Ishikawa (cell line): ENCODE data around the gene SLC16A11.

ENCODE experiments used
- CEBPB ChIP-seq: IDR thresholded peaks from 2 replicates; pipeline ENCODE4 v1.6.1; 2012
- CREB1 ChIP-seq: IDR thresholded peaks from 2 replicates; pipeline ENCODE4 v1.6.1; 2012; ENCODE audit warnings: low read depth
- EGR1 ChIP-seq: IDR thresholded peaks from 2 replicates; pipeline ENCODE4 v1.6.1; 2012
- EP300 ChIP-seq: IDR thresholded peaks from 2 replicates; pipeline ENCODE4 v1.6.1; 2012; ENCODE audit warnings: borderline replicate concordance
- FOXM1 ChIP-seq: IDR thresholded peaks from 2 replicates; pipeline ENCODE4 v1.6.1; 2012; ENCODE audit warnings: low read depth, borderline replicate concordance
- NFIC ChIP-seq: IDR thresholded peaks from 2 replicates; pipeline ENCODE4 v1.6.1; 2012
- RAD21 ChIP-seq: IDR thresholded peaks from 2 replicates; pipeline ENCODE4 v1.6.1; 2012; ENCODE audit warnings: low read depth
- TAF1 ChIP-seq: IDR thresholded peaks from 2 replicates; pipeline ENCODE4 v1.6.1; 2012; ENCODE audit warnings: low read depth, mild to moderate bottlenecking
- TCF12 ChIP-seq: IDR thresholded peaks from 2 replicates; pipeline ENCODE4 v1.6.1; 2012; ENCODE audit warnings: low read depth
- TEAD4 ChIP-seq: IDR thresholded peaks from 2 replicates; pipeline ENCODE4 v1.6.1; 2012
- YY1 ChIP-seq: IDR thresholded peaks from 2 replicates; pipeline ENCODE4 v1.6.1; 2012; ENCODE audit warnings: low read depth
- ZBTB7A ChIP-seq: IDR thresholded peaks from 2 replicates; pipeline ENCODE4 v1.6.1; 2012; ENCODE audit warnings: low read depth
- TF ChIP-seq, protein P1 (sequence below): IDR thresholded peaks from 2 replicates; pipeline ENCODE4 v1.6.1; 2012
- TF ChIP-seq, protein P2 (sequence below): IDR thresholded peaks from 2 replicates; pipeline ENCODE4 v1.6.1; 2012; ENCODE audit warnings: low read depth, mild to moderate bottlenecking
- TF ChIP-seq, protein P3 (sequence below): IDR thresholded peaks from 2 replicates; pipeline ENCODE4 v1.6.1; 2012

Gene SLC16A11

DNA sequence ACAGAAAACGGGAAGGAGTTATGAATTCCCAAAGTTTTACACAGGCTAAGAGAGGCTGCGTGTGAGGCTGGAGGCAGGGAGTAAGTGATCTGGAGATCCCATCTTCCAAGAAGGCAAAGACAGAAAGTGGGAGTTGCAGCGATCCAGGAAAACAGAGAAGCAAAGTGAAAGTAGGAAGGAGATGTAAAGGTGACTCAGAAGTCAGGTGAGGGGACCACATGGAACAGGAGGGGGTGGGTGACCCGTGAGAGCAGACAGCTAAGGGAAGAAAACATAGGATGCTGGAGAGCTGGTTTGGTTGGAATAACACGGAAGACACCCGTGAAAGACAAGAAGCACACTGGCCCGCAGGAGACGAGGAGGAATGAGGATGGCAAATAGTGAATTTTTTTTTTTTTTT lies 46.7 kb downstream of the SLC16A11 start:
- TF ChIP-seq ZBTB7A = no peak
- no peak for TF ChIP-seq TEAD4
- TF ChIP-seq CREB1 = no peak
- no peak for TF ChIP-seq YY1
- no peak for TF ChIP-seq TCF12
- TF ChIP-seq, protein P1, sequence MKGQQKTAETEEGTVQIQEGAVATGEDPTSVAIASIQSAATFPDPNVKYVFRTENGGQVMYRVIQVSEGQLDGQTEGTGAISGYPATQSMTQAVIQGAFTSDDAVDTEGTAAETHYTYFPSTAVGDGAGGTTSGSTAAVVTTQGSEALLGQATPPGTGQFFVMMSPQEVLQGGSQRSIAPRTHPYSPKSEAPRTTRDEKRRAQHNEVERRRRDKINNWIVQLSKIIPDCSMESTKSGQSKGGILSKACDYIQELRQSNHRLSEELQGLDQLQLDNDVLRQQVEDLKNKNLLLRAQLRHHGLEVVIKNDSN = no peak
- no peak for TF ChIP-seq NFIC
- TF ChIP-seq, protein P2, sequence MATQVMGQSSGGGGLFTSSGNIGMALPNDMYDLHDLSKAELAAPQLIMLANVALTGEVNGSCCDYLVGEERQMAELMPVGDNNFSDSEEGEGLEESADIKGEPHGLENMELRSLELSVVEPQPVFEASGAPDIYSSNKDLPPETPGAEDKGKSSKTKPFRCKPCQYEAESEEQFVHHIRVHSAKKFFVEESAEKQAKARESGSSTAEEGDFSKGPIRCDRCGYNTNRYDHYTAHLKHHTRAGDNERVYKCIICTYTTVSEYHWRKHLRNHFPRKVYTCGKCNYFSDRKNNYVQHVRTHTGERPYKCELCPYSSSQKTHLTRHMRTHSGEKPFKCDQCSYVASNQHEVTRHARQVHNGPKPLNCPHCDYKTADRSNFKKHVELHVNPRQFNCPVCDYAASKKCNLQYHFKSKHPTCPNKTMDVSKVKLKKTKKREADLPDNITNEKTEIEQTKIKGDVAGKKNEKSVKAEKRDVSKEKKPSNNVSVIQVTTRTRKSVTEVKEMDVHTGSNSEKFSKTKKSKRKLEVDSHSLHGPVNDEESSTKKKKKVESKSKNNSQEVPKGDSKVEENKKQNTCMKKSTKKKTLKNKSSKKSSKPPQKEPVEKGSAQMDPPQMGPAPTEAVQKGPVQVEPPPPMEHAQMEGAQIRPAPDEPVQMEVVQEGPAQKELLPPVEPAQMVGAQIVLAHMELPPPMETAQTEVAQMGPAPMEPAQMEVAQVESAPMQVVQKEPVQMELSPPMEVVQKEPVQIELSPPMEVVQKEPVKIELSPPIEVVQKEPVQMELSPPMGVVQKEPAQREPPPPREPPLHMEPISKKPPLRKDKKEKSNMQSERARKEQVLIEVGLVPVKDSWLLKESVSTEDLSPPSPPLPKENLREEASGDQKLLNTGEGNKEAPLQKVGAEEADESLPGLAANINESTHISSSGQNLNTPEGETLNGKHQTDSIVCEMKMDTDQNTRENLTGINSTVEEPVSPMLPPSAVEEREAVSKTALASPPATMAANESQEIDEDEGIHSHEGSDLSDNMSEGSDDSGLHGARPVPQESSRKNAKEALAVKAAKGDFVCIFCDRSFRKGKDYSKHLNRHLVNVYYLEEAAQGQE = no peak
- TF ChIP-seq, protein P3, sequence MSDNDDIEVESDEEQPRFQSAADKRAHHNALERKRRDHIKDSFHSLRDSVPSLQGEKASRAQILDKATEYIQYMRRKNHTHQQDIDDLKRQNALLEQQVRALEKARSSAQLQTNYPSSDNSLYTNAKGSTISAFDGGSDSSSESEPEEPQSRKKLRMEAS = no peak

DNA sequence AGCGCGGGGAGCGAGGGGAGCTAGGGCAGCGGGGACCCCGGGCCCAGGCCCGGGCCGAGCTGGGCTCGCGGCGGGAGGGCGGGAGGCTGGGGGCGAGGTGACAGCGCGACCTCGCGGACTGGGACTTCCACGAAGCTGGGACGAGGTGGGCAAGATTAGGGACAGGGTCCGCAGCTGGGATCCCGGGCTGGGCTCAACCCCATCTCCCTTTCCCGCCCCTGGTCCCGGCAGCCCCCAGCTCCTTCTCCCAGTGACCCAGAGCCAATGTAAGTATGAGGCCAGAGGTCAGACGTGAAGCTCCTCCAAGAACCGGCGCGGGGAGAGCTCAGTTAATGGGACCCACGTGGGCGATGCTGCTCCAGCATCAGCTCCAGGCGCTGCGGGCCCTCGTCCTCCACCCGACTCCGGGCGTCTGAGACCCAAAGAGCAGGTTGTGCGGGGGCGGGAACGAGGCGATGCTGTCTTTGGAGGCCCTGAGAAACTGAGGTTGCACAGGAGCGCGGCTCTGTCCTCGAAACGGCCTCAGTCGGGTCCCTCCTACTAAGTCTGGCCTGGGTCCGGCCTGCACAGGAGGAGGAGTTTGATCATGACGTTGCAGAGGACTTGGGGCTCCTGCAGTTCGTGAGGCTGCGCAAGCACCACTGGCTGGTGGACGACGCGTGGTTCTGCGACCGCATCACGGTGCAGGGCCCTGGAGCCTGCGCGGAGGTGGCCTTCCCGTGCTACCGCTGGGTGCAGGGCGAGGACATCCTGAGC lies 47.5 kb downstream of the SLC16A11 start:
- no peak for TF ChIP-seq CREB1
- no peak for TF ChIP-seq TCF12
- TF ChIP-seq, protein P1 = no peak
- TF ChIP-seq RAD21 = no peak
- TF ChIP-seq, protein P2 = no peak
- no peak for TF ChIP-seq ZBTB7A
- TF ChIP-seq FOXM1 = no peak
- no peak for TF ChIP-seq NFIC
- no peak for TF ChIP-seq EP300
- TF ChIP-seq TEAD4 = no peak
- no peak for TF ChIP-seq EGR1
- TF ChIP-seq, protein P3 = no peak
- no peak for TF ChIP-seq CEBPB
- no peak for TF ChIP-seq TAF1
- no peak for TF ChIP-seq YY1

DNA sequence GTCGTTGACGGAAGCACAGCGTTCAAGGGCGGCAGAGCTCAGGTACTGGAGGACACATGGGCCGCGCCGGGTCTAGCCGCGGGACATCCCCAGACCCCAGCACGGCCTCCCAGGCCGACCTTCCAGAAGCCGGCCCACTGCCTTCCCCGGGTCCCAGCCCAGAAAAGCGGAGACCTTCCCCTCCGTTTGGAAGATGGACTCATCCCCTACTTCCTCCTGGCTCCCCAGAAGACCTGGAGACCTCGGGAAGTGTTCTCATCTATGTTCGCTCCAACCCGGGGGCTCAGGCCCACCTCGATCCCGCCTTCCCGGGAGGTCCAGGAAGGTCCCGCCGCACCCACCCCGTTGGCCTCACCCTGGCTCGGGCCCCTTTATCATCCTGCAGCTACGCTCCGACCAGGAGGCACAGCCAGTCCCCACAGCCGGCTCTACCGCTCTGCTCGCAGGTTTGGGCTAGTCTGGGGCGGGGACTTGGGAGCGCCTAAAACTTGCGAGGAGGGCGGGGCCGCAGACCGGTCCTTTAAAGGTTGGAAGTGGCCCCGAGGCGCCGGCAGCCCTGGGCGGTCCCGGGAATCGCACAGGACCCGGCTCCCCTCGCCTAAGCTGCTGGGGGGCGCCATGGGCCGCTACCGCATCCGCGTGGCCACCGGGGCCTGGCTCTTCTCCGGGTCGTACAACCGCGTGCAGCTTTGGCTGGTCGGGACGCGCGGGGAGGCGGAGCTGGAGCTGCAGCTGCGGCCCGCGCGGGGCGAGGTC lies 48.2 kb downstream of the SLC16A11 start, which contains the start of gene ALOX12:
ALOX12 (plus strand) TSS at position 550 of the 756 bp plus-strand sequence; CDS start at position 619, 69 bp downstream.
- TF ChIP-seq ZBTB7A (no peak), EGR1 (no peak), TAF1 (no peak), CREB1 (no peak), RAD21 (no peak), CEBPB (no peak), TEAD4 (no peak), TCF12 (no peak), YY1 (no peak), NFIC (no peak), FOXM1 (no peak)
- TF ChIP-seq, protein P2 = no peak
- TF ChIP-seq, protein P1 = no peak
- TF ChIP-seq, protein P3 = no peak
